Activated T-helper 1 cell treated with anti-CD3 and anti-CD28 coated beads, Interleukin-12 subunit alpha, Interleukin-12 subunit beta, Interleukin-2, Interleukin-4 antibody, amounts not matched to agents 30 ng/mL and 10 ng/mL and 1 ng/mL, durations not matched to agents 14 hours and 24 hours and 36 hours (primary cell): ENCODE measurements around the gene CFAP410. TPM values are rescaled to one million over a fixed set of nuclear protein-coding genes. Genes with fewer than 3 reads are reported as not detected.

Experiments used
- DNase-seq: peaks from one replicate; pipeline ENCODE4 v3.0.0; 2021; ENCODE audit warnings: low spot score
- H3K27ac Mint-ChIP-seq: one replicate; pipeline ENCODE4 v1.8.0; 2021; ENCODE audit warnings: mild to moderate bottlenecking, mixed read lengths
- H3K27me3 Mint-ChIP-seq: one replicate; pipeline ENCODE4 v1.8.0; 2022; ENCODE audit warnings: mild to moderate bottlenecking, moderate library complexity, mixed read lengths; ENCODE audit not compliant: insufficient read depth
- H3K36me3 Mint-ChIP-seq: one replicate; pipeline ENCODE4 v1.8.0; 2021; ENCODE audit warnings: low read depth, mixed read lengths
- H3K4me1 Mint-ChIP-seq: one replicate; pipeline ENCODE4 v1.8.0; 2021; ENCODE audit warnings: low read depth, mixed read lengths
- H3K4me3 Mint-ChIP-seq: one replicate; pipeline ENCODE4 v1.8.0; 2021; ENCODE audit warnings: mild to moderate bottlenecking, moderate library complexity, mixed read lengths
- H3K9me3 Mint-ChIP-seq: one replicate; pipeline ENCODE4 v1.8.0; 2021; ENCODE audit warnings: mixed read lengths
- intact Hi-C: fragments of 100-400 bp; cut with micrococcal nuclease; formaldehyde crosslinking; loops from one replicate; pipeline ENCODE4 v1.15.1; 2024
- total RNA-seq: library from RNA; stranded (reverse); gene quantifications from 2 replicates; pipeline ENCODE4 v1.2.3, GENCODE V29; 2022

CFAP410 gene
- total RNA-seq, 1 donor from 2014 or later: 17.8 TPM

DNA sequence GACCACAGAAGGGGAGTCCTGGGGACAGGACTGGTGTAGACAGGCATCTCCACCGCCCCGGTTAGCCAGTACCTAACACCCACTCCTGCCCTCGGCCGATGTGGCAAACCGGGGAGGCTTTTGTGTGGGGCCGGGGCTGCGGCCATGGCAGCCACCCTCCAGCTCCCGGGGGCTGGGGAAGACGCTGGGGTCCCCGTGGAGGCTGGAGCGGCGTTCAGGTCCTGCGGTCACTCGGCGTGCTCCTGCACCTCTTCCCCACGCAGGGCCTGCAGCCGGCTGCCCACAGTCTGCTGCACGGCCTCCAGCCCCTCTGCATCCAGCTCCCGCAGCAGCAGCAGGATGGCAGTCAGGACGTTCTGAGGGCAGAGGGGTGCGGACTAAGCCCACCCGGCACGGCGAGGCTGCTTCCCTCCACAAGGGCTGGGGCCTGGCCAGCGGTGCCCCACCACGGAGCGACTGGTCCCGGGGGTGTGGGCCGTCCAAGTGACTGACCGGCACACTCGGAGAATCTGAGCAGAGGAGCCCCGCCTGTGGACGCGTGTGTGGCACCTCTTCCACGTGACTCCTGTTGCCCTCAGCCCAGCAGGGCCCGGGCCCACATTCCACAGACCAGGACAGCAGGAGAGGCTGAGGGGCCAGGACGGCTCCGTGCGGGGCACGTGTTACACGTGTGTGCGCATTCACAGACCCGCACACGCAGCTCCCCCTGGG lies 9.1 kb downstream of the CFAP410 start:
- Mint-ChIP-seq H3K36me3 (no peaks in the 10 kb centered on the region), H3K9me3 (no peaks in the 10 kb centered on the region), H3K4me3 (no peak overlapping the region), H3K27ac (no peak overlapping the region), H3K27me3 (no peaks in the 10 kb centered on the region), H3K4me1 (no peaks in the 10 kb centered on the region)
- intact Hi-C loops: no loop called here
- DNase-seq: no peak

DNA sequence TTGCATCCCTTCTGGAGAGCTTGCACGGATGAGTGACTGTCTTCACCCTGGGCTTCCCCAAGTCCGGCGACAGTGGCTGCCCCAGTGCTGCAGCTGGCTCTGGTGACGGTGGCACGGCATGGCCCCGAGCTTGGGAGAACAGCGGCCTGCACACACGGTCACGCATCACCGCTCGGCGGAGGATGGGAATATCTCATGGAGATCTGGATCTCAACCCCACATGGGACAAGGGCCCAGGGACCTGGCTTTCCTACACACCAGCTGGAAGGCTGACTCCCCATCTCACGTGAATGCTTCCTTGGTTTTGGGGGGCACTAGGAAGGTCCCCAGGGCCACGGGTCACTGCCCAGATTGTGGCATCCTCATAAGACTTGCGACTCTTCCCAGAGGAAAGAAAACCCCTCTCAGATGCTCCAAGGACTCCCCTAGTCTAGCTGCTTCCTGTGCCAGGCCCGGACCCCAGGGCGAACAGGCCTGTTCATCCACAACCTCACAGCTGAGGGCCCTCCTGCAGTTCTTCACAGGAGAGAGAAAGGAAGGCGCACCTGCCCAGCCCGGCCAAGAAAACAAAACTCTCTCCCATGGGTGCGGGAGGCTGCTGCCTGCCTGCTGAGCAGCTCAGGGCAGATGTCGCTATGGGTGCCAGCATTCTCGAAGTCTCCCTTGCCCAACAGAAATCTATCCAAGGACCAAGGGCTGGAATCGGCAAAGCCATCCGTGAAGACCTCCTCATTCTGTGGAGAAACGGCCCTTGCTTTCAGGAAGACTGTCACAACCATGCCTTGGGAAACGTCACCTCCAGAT lies 9.9 kb downstream of the CFAP410 start:
- H3K27me3 Mint-ChIP-seq: no peaks in the 10 kb centered on the region
- no peaks in the 10 kb centered on the region for H3K9me3 Mint-ChIP-seq
- no peak overlapping the region for H3K27ac Mint-ChIP-seq
- H3K4me3 Mint-ChIP-seq: no peak overlapping the region
- intact Hi-C loops: no loop called here
- DNase-seq: no peak
- H3K4me1 Mint-ChIP-seq: no peaks in the 10 kb centered on the region
- H3K36me3 Mint-ChIP-seq: no peaks in the 10 kb centered on the region

DNA sequence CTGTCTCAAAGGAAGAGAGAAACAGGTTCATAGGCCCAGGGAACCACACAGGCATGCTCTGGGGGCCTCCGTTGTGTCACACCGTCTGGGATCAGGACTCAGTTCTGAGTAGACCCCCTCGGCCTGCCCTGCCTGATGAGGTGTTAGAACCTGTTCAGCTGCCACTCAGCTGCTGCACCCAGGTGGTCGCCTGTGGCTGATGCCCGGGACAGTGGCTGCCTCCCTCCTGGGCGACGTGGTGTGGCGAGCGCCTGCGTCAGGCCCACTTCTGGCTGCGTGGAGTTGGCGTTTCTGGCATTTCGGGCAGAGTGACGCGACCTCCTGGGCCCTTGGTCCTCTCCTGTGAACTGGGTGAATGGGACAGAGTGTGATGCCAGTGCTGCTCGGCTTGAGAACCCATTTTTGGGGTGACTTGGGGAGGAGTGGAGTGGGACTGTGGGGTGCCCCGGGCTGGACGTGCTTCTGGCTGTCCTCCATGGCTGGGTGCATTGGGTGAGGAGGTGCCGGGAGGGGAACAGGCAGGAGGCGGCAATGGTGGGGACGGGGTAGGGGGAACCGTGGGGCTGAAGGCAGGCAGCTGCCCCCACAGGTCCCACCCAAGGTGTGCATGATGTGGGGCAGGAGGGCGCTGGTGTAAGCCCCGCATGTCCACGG lies 10.8 kb downstream of the CFAP410 start:
- Mint-ChIP-seq H3K9me3 (no peaks in the 10 kb centered on the region), H3K4me1 (no peaks in the 10 kb centered on the region), H3K27ac (no peak overlapping the region), H3K36me3 (no peaks in the 10 kb centered on the region), H3K27me3 (no peaks in the 10 kb centered on the region), H3K4me3 (no peak overlapping the region)
- no peak for DNase-seq
- intact Hi-C loops: no loop called here

DNA sequence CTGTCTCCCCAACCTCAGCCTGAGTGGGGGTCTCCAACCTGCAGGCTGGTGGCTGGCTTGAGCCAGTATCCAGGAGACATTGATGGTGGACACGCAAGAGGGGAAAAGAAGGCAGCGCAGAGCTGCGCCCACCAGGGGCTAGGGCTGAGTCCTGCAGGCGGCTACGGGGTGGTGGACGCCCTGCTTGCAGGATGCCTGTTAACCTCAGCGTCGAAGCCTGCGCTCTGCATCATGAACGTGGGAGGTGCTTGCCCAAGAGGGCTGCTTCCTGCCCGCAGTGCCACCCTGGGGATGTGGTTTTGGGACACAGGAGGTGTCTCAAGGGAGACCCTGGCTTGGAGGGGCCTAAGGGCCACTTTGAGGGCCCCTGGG lies 11.6 kb downstream of the CFAP410 start:
- no peaks in the 10 kb centered on the region for H3K27me3 Mint-ChIP-seq
- no peak overlapping the region for H3K27ac Mint-ChIP-seq
- no peak overlapping the region for H3K4me3 Mint-ChIP-seq
- intact Hi-C loops: no loop called here
- DNase-seq: no peak
- H3K4me1 Mint-ChIP-seq: no peaks in the 10 kb centered on the region
- no peaks in the 10 kb centered on the region for H3K9me3 Mint-ChIP-seq
- H3K36me3 Mint-ChIP-seq: peaks cover 3% of the 10 kb centered on the region

DNA sequence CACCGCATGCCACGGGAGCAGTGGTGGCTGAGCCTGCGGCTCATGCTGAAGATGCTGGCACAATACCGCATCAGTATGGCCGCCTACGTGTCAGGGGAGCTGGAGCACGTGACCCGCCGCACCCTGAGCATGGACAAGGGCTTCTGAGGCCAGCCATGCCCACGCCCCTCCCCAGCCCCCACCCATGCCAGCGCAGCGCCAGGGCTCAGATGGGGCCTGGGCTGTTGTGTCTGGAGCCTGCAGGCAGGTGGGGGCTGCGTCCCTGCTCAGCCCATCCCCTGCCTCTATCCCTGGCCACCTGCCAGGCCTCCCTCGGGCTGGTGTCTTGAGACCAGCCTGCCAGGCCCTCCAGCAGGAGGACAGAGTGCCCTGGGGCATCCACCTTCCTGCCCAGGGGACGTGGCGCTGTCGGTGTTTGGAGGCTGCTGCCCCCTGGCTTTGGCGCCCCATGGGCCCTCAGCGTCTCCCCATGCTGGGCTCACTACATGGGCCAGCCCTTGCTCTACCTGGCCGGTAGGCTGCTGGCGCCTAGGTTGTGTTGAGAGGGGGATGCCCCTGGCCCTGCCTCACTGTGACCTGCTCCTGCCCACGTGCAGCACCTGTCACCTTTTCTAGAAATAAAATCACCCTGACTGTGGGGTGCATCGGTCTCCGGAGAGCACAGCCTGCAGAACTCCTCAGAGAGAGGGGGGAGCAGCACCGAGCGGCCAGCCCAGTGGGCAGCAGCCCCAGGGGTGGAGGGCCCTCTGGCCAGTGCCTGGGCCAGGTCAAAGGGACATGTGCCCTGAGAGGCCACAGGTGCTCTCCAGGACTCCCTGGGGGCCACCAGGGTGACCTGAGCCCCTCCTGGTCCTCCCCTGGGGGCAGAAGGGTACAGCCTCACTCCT lies 12.2 kb downstream of the CFAP410 start:
- intact Hi-C loops: no loop called here
- Mint-ChIP-seq H3K4me3 (no peak overlapping the region), H3K27me3 (no peaks in the 10 kb centered on the region), H3K36me3 (peaks cover 3% of the 10 kb centered on the region), H3K4me1 (no peaks in the 10 kb centered on the region), H3K9me3 (no peaks in the 10 kb centered on the region), H3K27ac (no peak overlapping the region)
- no peak for DNase-seq

DNA sequence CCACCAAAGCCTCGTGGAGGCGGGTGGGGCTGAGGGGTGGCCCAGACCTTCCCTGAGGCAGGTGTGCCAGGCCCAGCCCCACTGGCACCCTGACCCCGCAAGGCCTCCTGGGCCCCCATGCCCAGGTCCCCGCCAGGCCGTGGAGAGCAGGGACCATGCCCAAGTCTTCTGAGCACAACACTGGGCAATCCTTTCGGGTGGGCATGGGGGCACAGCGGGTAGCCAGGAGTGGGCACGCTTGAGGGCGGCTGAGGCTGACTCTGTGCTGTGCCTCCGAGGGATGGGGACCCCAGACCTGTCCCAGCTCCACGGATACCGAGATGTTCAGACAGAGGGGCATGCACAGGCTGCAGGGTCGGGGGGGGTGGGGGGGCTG lies 12.9 kb downstream of the CFAP410 start:
- no peaks in the 10 kb centered on the region for H3K4me1 Mint-ChIP-seq
- intact Hi-C loops: no loop called here
- H3K4me3 Mint-ChIP-seq: no peak overlapping the region
- no peaks in the 10 kb centered on the region for H3K27me3 Mint-ChIP-seq
- H3K36me3 Mint-ChIP-seq: peaks cover 4% of the 10 kb centered on the region
- H3K27ac Mint-ChIP-seq: no peak overlapping the region
- no peak for DNase-seq
- H3K9me3 Mint-ChIP-seq: no peaks in the 10 kb centered on the region

DNA sequence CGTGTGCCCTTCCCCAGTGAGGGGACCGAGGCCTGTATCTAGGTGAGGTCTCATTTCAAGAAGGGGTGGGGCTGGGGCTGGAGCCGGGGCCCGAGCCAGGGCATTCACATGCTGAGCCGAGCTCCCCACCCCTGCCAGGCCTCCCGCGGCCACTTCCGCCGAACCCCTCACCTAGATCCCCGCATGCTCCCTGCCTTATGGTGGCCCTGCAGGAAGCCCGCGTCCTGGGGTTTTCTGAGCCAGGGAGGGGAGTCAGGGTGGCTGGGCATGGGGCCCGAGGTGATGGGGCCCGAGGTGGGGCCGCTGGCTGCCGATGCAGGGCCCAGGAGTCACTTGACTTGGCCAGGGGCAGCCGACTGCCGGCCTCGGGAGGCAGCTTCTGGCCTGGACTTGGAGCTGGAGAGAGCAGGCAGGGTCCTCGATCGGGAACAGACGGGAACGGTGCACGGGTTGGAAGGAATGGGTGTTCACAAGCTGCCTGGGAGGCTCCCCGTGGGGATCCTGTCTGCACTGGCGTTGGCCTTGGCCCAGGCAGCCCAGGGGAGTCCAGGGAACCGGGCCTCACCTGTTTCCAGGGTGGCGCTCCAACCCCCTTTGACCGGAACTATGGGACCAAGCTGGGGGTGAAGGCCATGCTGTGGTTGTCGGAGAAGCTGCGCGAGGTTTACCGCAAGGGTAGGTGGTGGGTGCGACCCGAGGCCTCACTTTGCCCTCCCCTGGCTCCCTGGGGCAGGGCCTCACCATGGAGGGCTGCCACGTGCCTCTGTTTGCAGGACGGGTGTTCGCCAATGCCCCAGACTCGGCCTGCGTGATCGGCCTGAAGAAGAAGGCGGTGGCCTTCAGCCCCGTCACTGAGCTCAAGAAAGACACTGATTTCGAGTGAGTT lies 13.6 kb downstream of the CFAP410 start:
- Mint-ChIP-seq H3K9me3 (no peaks in the 10 kb centered on the region), H3K4me1 (no peaks in the 10 kb centered on the region)

DNA sequence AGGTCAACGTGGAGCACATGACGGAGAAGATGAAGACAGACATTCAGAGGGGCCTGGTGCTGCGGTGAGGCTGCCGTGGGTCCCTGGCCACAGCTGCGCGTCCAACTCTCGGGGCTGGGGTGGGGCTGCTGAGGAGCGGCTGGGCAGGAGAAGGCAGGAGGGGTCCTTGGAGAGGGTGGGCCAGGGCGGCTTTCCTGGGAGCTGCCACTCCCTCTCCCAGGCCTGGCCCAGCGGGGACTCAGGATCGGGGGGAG lies 14.4 kb downstream of the CFAP410 start:
- Mint-ChIP-seq H3K36me3 (peaks cover 4% of the 10 kb centered on the region), H3K4me1 (no peaks in the 10 kb centered on the region)
- intact Hi-C loops: no loop called here

More for the DNA sequence above, 13.6 kb downstream of the CFAP410 start:
- H3K27ac Mint-ChIP-seq: no peak overlapping the region
- intact Hi-C loops: no loop called here
- H3K4me3 Mint-ChIP-seq: no peak overlapping the region
- DNase-seq: no peak
- H3K27me3 Mint-ChIP-seq: no peaks in the 10 kb centered on the region
- H3K36me3 Mint-ChIP-seq: peaks cover 4% of the 10 kb centered on the region

DNA sequence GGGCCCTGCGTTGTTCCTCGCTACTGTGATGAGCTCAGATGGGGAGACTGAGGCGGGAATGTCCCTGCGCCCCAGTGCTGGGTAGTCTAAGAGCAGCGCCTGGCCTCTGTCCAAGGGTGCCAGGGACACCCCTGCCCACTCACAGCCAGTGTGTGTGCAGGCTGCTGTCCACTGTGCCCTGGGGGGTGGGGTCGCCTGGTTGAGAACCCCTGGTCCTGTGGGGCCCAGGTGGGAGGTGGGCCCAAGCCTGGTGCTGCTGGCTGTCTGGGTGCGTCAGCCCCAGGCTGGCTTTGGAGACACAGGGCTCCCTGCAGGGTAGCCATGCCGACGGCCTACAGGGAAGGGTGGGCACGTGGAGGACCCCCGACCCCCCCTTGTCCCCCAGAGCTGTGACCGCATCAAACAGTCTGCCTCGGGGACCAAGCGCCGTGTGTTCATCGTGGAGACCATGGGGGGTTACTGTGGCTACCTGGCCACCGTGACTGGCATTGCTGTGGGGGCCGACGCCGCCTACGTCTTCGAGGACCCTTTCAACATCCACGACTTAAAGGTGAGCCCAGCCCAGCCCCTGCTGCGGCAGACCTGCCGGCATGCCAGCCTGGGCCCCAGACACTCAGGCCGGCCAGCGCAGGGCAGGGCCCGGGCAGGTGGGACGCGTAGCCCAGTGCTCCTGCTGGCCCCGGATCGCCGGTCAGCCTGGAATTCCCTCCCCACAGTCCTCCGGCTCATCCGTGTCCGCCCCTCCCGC lies 14.9 kb downstream of the CFAP410 start:
- DNase-seq: no peak
- H3K9me3 Mint-ChIP-seq: no peaks in the 10 kb centered on the region
- H3K4me3 Mint-ChIP-seq: no peak overlapping the region
- H3K4me1 Mint-ChIP-seq: no peaks in the 10 kb centered on the region
- H3K36me3 Mint-ChIP-seq: peaks cover 4% of the 10 kb centered on the region
- intact Hi-C loops: no loop called here
- H3K27ac Mint-ChIP-seq: no peak overlapping the region
- H3K27me3 Mint-ChIP-seq: no peaks in the 10 kb centered on the region

More for the DNA sequence above, 14.4 kb downstream of the CFAP410 start:
- Mint-ChIP-seq H3K4me3 (no peak overlapping the region), H3K9me3 (no peaks in the 10 kb centered on the region), H3K27ac (no peak overlapping the region), H3K27me3 (no peaks in the 10 kb centered on the region)
- DNase-seq: no peak

DNA sequence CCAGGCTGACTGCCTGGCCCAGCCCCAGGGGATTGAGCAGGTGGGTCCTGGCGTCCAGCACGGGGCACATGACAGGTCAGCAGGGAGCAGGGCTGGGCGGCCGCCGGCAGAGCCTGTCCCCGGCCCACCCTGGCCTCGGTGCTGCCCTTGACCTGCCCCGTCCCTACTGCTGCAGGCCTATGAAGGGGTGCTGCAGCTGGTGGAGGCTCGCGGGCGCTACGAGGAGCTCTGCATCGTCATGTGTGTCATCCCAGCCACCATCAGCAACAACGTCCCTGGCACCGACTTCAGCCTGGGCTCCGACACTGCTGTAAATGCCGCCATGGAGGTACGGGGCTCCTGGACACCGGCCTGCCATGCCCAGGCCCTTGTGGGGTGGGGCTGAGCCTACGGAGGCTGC lies 15.6 kb downstream of the CFAP410 start:
- Mint-ChIP-seq H3K4me1 (no peaks in the 10 kb centered on the region), H3K4me3 (no peak overlapping the region), H3K27ac (no peak overlapping the region), H3K9me3 (no peaks in the 10 kb centered on the region), H3K36me3 (peaks cover 4% of the 10 kb centered on the region), H3K27me3 (no peaks in the 10 kb centered on the region)
- intact Hi-C loops: no loop called here
- DNase-seq: no peak

DNA sequence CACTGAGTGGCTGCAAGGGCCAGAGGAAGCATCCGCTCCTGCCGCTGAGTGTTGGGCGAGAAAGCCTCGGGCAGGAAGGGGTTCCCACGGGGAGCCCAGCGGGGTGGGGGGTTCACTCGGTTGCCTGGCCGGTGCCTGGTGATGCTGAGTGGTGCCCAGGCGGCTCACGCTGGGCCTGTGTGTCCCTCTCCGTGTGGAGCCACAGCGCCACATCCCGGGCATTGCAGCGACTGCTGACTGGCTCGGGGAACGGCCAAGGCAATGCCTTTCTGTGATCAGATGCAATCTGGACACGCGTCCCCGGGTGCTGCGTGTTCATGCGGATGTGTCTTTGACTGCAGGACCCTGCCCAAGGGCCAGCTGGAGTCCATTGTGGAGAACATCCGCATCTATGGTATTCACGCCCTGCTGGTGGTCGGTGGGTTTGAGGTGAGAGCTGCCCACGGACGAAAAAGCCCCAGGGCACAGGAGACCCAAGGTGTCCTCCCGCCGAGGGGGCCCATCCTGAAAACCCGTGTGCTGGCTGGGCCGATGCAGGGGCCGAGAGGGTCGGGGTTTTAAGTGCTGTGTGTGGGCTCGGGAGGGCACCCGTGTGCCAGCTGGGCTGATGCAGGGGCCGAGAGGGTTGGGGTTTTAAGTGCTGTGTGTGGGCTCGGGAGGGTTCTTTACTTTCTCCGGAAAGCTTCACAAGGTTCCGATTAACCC lies 16.4 kb downstream of the CFAP410 start:
- Mint-ChIP-seq H3K36me3 (peaks cover 4% of the 10 kb centered on the region), H3K27ac (no peak overlapping the region), H3K4me3 (no peak overlapping the region), H3K27me3 (no peaks in the 10 kb centered on the region), H3K9me3 (no peaks in the 10 kb centered on the region), H3K4me1 (no peaks in the 10 kb centered on the region)
- no peak for DNase-seq
- intact Hi-C loops: no loop called here
